IMR-90 (cell line): ENCODE results near the gene APP.
A peak's percentile ranks its signal among the peaks of the same experiment; 100 is the strongest.

Experiments used
- FOS ChIP-seq: fragments of 150-350 bp; IDR thresholded peaks from 2 replicates; pipeline ENCODE4 v1.6.1; 2016; ENCODE audit warnings: low read depth, low read length
- POLR2A ChIP-seq: IDR thresholded peaks from 2 replicates; pipeline ENCODE4 v1.6.1; 2012; ENCODE audit warnings: mild to moderate bottlenecking, low read depth, low read length
- RAD21 ChIP-seq: IDR thresholded peaks from 2 replicates; pipeline ENCODE4 v1.6.1; 2012; ENCODE audit warnings: low read length, improper control_type of control experiment
- RFX5 ChIP-seq: IDR thresholded peaks from 2 replicates; pipeline ENCODE4 v1.8.0; 2012; ENCODE audit warnings: low read depth, mild to moderate bottlenecking, low read length, moderate library complexity
- TF ChIP-seq, protein P1 (sequence below): fragments of 150-350 bp; IDR thresholded peaks from 2 replicates; pipeline ENCODE4 v1.6.1; 2016; ENCODE audit warnings: low read depth, mild to moderate bottlenecking, low read length, moderate library complexity, borderline replicate concordance
- TF ChIP-seq, protein P2 (sequence below): conservative IDR thresholded peaks from 2 replicates; pipeline ENCODE4 v1.5.1; 2012; ENCODE audit warnings: mild to moderate bottlenecking, low read depth, low read length, improper control_type of control experiment

DNA sequence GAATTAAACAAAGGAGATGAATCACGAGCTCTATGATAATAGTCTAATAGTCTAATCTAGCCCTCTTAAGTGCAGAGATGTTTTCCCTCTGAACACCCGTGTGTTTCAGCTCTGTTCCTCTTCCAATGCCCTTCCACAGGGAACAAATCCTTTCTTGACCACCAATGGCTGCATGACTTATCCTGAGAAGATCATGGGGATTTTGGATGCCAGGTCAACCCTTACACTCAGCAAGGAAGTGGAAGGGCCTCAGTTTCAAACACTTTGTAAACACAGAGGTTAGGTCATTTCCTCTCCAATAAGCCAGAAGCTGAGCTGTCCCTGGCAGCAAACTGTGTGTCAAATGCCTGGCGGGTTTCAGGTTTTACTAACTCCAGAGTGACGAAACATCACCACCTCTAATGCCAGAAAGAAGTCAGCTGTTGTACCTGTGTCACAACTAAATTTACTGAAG, 235.8 kb downstream of the APP start:
- peak; percentile 61; the same call in 1 of the 2 replicates for TF ChIP-seq FOS
- TF ChIP-seq RAD21: no peak
- no peak for TF ChIP-seq POLR2A
- TF ChIP-seq, protein P1, sequence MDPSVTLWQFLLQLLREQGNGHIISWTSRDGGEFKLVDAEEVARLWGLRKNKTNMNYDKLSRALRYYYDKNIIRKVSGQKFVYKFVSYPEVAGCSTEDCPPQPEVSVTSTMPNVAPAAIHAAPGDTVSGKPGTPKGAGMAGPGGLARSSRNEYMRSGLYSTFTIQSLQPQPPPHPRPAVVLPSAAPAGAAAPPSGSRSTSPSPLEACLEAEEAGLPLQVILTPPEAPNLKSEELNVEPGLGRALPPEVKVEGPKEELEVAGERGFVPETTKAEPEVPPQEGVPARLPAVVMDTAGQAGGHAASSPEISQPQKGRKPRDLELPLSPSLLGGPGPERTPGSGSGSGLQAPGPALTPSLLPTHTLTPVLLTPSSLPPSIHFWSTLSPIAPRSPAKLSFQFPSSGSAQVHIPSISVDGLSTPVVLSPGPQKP: no peak
- TF ChIP-seq, protein P2, sequence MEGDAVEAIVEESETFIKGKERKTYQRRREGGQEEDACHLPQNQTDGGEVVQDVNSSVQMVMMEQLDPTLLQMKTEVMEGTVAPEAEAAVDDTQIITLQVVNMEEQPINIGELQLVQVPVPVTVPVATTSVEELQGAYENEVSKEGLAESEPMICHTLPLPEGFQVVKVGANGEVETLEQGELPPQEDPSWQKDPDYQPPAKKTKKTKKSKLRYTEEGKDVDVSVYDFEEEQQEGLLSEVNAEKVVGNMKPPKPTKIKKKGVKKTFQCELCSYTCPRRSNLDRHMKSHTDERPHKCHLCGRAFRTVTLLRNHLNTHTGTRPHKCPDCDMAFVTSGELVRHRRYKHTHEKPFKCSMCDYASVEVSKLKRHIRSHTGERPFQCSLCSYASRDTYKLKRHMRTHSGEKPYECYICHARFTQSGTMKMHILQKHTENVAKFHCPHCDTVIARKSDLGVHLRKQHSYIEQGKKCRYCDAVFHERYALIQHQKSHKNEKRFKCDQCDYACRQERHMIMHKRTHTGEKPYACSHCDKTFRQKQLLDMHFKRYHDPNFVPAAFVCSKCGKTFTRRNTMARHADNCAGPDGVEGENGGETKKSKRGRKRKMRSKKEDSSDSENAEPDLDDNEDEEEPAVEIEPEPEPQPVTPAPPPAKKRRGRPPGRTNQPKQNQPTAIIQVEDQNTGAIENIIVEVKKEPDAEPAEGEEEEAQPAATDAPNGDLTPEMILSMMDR: no peak
- no peak for TF ChIP-seq RFX5
